ENCODE results near the gene ANAPC5. TPM values are rescaled to one million over a fixed set of nuclear protein-coding genes. Genes with fewer than 3 reads are reported as not detected.

Gene ANAPC5
- total RNA-seq, 1 experiment from 2014 or later = 116 TPM

- no peak for TF ChIP-seq RELA (CRISPR knock-in tag; IDR thresholded peaks at IDR 0.05; ENCODE audit: borderline replicate concordance)
- TF ChIP-seq SMAD4 (CRISPR knock-in tag; IDR thresholded peaks at IDR 0.05) = no peak
- no peak for TF ChIP-seq HMGXB4 (CRISPR knock-in tag; IDR thresholded peaks at IDR 0.05)
- no peak for TF ChIP-seq MXD4 (CRISPR knock-in tag; IDR thresholded peaks at IDR 0.05; ENCODE audit: borderline replicate concordance)
- no peak for TF ChIP-seq ATF3 (CRISPR knock-in tag; conservative IDR thresholded peaks at IDR 0.05)
Measured at GRCh38 chr12:121294151-121294889, 57.9 kb downstream of the ANAPC5 start (continued).

GRCh38 chr12:121293603-121294002, 58.6 kb downstream of the ANAPC5 start:
- no peak for TF ChIP-seq SMAD3 (CRISPR knock-in tag; IDR thresholded peaks at IDR 0.05; ENCODE audit: borderline replicate concordance)
- no peak for TF ChIP-seq FOXJ3 (CRISPR knock-in tag; IDR thresholded peaks at IDR 0.05; ENCODE audit: borderline replicate concordance)
- no peak for TF ChIP-seq ATF3 (CRISPR knock-in tag; conservative IDR thresholded peaks at IDR 0.05)
- TF ChIP-seq NR3C1 (CRISPR knock-in tag; conservative IDR thresholded peaks at IDR 0.05; ENCODE audit: low read depth) = no peak
- no peak for TF ChIP-seq ZNF263 (CRISPR knock-in tag; IDR thresholded peaks at IDR 0.05; ENCODE audit: low read depth)
- no peak for TF ChIP-seq OVOL2 (CRISPR knock-in tag; IDR thresholded peaks at IDR 0.05; ENCODE audit: borderline replicate concordance)
- no peak for TF ChIP-seq ZNF425 (CRISPR knock-in tag; conservative IDR thresholded peaks at IDR 0.05)
- TF ChIP-seq E2F5 (CRISPR knock-in tag; IDR thresholded peaks at IDR 0.05) = no peak
- no peak for TF ChIP-seq E2F1 (CRISPR knock-in tag; IDR thresholded peaks at IDR 0.05)
- no peak for TF ChIP-seq TEAD4 (CRISPR knock-in tag; IDR thresholded peaks at IDR 0.05)
- Mint-ChIP-seq H3K27ac (no peak overlapping the region), H3K36me3 (peaks cover 7% of the 10 kb centered on the region; the same call in 1 of the 2 replicates), H3K27me3 (ENCODE audit: low read depth) (no peaks in the 10 kb centered on the region), H3K4me3 (no peak overlapping the region), H3K4me1 (peaks cover 18% of the 10 kb centered on the region), H3K9me3 (no peaks in the 10 kb centered on the region)
- DNase-seq (ENCODE audit: low spot score) = no peak
- ChIA-PET CTCF (no interaction called here), POLR2A (no interaction called here)
- ATAC-seq = no peak

GRCh38 chr12:121290410-121290809, 61.8 kb downstream of the ANAPC5 start:
- ChIA-PET POLR2A (no interaction called here), CTCF (no interaction called here)
- H3K27ac Mint-ChIP-seq = no peak overlapping the region; the same call in 1 of the 2 replicates
- ATAC-seq (no peak), DNase-seq (ENCODE audit: low spot score) (no peak)
- H3K4me1 Mint-ChIP-seq = peaks cover 27% of the 10 kb centered on the region
- no peak overlapping the region for H3K4me3 Mint-ChIP-seq
- no peaks in the 10 kb centered on the region for H3K9me3 Mint-ChIP-seq
- H3K36me3 Mint-ChIP-seq = peaks cover 7% of the 10 kb centered on the region; the same call in 1 of the 2 replicates
- no peaks in the 10 kb centered on the region for H3K27me3 Mint-ChIP-seq (ENCODE audit: low read depth)
- TF ChIP-seq ZNF416 (CRISPR knock-in tag; IDR thresholded peaks at IDR 0.05) (no peak), JUN (CRISPR knock-in tag; IDR thresholded peaks at IDR 0.05) (no peak), TEAD1 (CRISPR knock-in tag; IDR thresholded peaks at IDR 0.05) (no peak), ZNF396 (CRISPR knock-in tag; IDR thresholded peaks at IDR 0.05; ENCODE audit: borderline replicate concordance) (no peak), SMAD4 (CRISPR knock-in tag; IDR thresholded peaks at IDR 0.05) (no peak), ERG (CRISPR knock-in tag; IDR thresholded peaks at IDR 0.05) (no peak), SOX15 (CRISPR knock-in tag; IDR thresholded peaks at IDR 0.05) (no peak), ZMAT4 (CRISPR knock-in tag; IDR thresholded peaks at IDR 0.05) (no peak), PREB (CRISPR knock-in tag; IDR thresholded peaks at IDR 0.05; ENCODE audit: borderline replicate concordance) (no peak), EMX1 (CRISPR knock-in tag; IDR thresholded peaks at IDR 0.05) (no peak), CREB1 (CRISPR knock-in tag; IDR thresholded peaks at IDR 0.05) (no peak)
